ENCODE results near the gene LMAN2.
"Not testable (repeated sequence)": the region's sequence is repeated elsewhere in the genome, so short reads cannot be mapped to it uniquely, and the experiment has no call there.

- TF ChIP-seq CTCF (IDR thresholded peaks at IDR 0.05; ENCODE audit: insufficient read depth, low read length, poor library complexity, severe bottlenecking); EZH2phosphoT487 (conservative IDR thresholded peaks at IDR 0.05; ENCODE audit: low read length): not testable (repeated sequence)
Measured at GRCh38 chr5:177360740-177361139, 9.3 kb upstream of the LMAN2 start.

Data from SU-DHL-6 (cell line).